ENCODE measurements around the gene PTDSS2. TPM values are rescaled to one million over a fixed set of nuclear protein-coding genes. Genes with fewer than 3 reads are reported as not detected.

PTDSS2 gene
- total and polyA plus RNA-seq, 2 of the 13 experiments (the other 11 are each of a cell fraction or from before 2014, with no cell fraction given), result 21.7 to 26.4 TPM

DNA sequence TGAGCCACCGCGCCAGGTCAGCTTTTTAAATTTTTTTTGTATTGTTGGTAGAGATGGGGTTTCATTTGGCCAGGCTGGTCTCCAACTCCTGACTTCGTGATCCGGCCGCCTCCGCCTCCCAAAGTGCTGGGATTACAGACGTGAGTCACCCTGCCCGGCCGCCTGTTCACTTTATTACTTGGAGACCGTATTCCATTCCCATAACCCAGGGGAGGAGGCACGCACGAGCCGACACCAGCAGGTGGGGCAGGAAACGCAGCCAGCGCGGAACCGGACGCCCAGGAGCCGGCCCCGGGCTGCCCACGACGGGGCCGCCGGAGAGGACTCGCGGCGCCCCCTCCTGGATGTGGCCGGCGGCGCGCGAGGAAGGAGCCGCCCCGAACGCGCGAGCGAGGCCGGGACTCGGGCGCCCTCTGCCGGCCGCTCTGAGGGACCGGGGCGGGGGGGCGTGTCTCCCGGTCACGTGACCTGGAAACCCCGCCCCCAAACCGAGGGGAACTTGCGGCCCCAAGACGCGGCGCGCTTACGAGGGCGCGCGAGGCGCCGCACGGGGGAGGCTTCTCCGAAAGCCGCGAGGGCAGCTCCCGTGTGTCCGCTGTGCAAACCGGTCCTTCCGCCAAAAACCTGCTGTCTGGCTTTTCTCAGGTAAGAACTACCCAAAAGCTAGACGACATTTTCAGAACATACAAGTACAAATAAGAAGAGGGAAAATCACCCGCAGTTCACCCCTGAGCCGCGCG, 68.6 kb downstream of the PTDSS2 start (continued):
- TF ChIP-seq, protein P1, sequence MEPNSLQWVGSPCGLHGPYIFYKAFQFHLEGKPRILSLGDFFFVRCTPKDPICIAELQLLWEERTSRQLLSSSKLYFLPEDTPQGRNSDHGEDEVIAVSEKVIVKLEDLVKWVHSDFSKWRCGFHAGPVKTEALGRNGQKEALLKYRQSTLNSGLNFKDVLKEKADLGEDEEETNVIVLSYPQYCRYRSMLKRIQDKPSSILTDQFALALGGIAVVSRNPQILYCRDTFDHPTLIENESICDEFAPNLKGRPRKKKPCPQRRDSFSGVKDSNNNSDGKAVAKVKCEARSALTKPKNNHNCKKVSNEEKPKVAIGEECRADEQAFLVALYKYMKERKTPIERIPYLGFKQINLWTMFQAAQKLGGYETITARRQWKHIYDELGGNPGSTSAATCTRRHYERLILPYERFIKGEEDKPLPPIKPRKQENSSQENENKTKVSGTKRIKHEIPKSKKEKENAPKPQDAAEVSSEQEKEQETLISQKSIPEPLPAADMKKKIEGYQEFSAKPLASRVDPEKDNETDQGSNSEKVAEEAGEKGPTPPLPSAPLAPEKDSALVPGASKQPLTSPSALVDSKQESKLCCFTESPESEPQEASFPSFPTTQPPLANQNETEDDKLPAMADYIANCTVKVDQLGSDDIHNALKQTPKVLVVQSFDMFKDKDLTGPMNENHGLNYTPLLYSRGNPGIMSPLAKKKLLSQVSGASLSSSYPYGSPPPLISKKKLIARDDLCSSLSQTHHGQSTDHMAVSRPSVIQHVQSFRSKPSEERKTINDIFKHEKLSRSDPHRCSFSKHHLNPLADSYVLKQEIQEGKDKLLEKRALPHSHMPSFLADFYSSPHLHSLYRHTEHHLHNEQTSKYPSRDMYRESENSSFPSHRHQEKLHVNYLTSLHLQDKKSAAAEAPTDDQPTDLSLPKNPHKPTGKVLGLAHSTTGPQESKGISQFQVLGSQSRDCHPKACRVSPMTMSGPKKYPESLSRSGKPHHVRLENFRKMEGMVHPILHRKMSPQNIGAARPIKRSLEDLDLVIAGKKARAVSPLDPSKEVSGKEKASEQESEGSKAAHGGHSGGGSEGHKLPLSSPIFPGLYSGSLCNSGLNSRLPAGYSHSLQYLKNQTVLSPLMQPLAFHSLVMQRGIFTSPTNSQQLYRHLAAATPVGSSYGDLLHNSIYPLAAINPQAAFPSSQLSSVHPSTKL (CRISPR knock-in tag; IDR thresholded peaks at IDR 0.05), result peak; percentile 51; the same call in 1 of the 2 replicates
- TF ChIP-seq, protein P2, sequence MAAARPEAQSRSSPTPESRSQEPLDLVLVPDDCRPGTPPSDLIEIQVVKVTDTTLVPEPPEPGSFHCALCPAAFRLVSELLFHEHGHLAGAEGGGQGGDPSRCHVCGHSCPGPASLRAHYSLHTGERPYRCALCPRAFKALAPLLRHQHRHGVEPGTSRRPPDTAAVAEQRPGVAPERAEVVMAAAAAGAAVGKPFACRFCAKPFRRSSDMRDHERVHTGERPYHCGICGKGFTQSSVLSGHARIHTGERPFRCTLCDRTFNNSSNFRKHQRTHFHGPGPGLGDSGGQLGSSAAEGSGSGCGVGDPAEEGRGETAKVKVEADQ (CRISPR knock-in tag; IDR thresholded peaks at IDR 0.05; ENCODE audit: borderline replicate concordance), result peak; percentile 86; the same call in 1 of the 2 replicates
- TF ChIP-seq GZF1 (CRISPR knock-in tag; IDR thresholded peaks at IDR 0.05) (no peak), CHD2 (IDR thresholded peaks at IDR 0.05; ENCODE audit: low read depth, low read length) (no peak), ZNF282 (IDR thresholded peaks at IDR 0.05; ENCODE audit: partially characterized antibody) (no peak), STAT5B (CRISPR knock-in tag; IDR thresholded peaks at IDR 0.05) (no peak), ZNF383 (CRISPR knock-in tag; IDR thresholded peaks at IDR 0.05; ENCODE audit: borderline replicate concordance) (no peak), ZFP90 (CRISPR knock-in tag; IDR thresholded peaks at IDR 0.05; ENCODE audit: borderline replicate concordance) (no peak), ARID3A (IDR thresholded peaks at IDR 0.05; ENCODE audit: low read depth, low read length) (peak; percentile 53; the same call in 1 of the 2 replicates), ELF3 (CRISPR knock-in tag; IDR thresholded peaks at IDR 0.05) (peak; percentile 64), HMGXB3 (CRISPR knock-in tag; IDR thresholded peaks at IDR 0.05; ENCODE audit: borderline replicate concordance) (peak; percentile 48; the same call in 1 of the 2 replicates)
- TF ChIP-seq, protein P3, sequence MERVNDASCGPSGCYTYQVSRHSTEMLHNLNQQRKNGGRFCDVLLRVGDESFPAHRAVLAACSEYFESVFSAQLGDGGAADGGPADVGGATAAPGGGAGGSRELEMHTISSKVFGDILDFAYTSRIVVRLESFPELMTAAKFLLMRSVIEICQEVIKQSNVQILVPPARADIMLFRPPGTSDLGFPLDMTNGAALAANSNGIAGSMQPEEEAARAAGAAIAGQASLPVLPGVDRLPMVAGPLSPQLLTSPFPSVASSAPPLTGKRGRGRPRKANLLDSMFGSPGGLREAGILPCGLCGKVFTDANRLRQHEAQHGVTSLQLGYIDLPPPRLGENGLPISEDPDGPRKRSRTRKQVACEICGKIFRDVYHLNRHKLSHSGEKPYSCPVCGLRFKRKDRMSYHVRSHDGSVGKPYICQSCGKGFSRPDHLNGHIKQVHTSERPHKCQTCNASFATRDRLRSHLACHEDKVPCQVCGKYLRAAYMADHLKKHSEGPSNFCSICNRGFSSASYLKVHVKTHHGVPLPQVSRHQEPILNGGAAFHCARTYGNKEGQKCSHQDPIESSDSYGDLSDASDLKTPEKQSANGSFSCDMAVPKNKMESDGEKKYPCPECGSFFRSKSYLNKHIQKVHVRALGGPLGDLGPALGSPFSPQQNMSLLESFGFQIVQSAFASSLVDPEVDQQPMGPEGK (CRISPR knock-in tag; IDR thresholded peaks at IDR 0.05), result peak; percentile 71; the same call in 1 of the 2 replicates
- TF ChIP-seq, protein P4, sequence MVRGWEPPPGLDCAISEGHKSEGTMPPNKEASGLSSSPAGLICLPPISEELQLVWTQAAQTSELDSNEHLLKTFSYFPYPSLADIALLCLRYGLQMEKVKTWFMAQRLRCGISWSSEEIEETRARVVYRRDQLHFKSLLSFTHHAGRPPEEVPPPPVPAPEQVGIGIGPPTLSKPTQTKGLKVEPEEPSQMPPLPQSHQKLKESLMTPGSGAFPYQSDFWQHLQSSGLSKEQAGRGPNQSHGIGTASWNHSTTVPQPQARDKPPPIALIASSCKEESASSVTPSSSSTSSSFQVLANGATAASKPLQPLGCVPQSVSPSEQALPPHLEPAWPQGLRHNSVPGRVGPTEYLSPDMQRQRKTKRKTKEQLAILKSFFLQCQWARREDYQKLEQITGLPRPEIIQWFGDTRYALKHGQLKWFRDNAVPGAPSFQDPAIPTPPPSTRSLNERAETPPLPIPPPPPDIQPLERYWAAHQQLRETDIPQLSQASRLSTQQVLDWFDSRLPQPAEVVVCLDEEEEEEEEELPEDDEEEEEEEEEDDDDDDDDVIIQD (CRISPR knock-in tag; IDR thresholded peaks at IDR 0.05; ENCODE audit: low read depth), result no peak
